GM19025 (cell line): Measurements from ENCODE around the gene PFKP.

Experiments
- ATAC-seq: cut with Tn5 transposase; IDR thresholded peaks from one replicate; pipeline ENCODE4 v1.9.1; 2021; ENCODE audit warnings: mild to moderate bottlenecking, low read depth, moderate library complexity; ENCODE audit not compliant: unreplicated experiment

PFKP gene

GRCh38 chr10:3068201-3068967 lies 1.0 kb downstream of the PFKP start:
- peak; percentile 35 for ATAC-seq

DNA sequence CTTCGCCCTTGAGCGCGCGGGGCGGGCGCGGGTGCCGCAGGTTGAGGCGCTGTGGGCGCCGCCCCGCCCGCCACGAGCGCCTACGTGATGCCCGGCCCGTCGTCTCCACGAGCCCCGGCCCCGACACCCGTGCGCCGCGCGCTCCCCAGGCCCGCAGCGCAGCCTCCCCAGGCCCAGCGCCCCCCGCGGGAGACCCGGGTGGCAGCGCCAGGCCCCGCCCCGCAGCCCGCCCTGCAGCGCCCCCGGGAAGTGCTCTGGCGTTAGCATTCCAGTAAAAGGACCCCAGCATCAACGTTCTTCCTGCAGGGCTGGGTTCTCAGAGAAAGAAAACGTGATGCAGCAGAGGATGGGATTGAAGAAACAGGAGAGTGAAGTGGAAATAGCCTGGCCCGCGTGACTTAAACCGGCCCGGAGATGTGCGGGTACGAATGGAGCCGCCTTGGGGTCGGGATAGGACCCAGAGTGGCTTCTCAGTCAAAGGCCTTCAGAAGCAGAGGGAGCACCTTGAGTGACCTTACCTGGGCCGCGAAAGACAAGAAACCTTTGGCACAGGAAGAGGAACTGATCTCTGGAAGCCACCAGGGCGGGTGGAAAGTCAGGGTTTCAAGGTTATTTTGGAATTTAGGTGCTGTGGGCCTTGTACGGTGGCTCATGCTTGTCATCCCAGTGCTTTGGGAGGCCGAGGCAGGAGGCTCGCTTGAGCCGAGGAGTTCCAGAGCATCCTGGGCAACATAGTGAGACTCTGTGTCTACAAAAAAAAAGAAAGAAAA lies 1.8 kb downstream of the PFKP start:
- peak; percentile 31 for ATAC-seq

- ATAC-seq = no peak
These were observed 2.5 kb downstream of the PFKP start for GRCh38 chr10:3069876-3070275.

DNA sequence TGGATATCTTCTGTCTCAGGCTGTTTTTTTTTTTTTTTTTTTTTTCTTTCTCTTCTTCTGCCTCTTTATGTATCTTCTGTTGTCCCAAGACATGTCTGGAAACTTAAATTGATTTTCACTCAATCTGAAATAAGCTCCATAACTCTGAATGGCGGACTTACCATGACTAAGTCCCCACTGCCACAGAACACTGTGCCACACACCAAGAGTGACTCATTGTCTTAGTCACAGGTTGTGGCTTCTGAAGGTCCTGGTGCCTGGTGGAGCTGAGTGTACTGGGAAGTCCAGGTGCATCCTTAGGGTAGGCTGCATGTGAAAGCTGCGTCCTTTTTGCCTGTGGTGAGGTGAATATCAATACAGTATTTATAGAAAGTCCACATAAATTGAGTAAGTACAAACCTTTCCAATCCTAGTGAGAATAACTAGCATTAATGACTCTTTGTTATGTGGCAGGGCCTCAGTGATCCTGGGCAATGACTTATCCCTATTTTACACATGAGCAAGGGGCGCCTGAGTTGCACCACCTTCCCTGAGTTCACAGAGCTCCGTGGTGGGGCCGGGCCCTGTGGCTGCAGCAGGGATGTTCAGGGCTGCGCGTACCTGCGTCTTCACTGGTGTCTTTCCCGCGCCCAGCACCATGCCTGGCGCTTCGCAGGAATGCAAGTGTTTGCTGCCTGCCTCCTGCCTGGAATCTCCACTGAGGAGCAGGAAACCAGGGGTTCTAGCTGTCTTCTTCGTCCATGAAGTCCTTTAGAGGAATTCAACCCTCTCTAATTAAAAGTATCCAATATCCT lies 4.3 kb downstream of the PFKP start:
- no peak for ATAC-seq

- ATAC-seq = no peak
These were observed 5.5 kb downstream of the PFKP start for GRCh38 chr10:3072641-3073360.

DNA sequence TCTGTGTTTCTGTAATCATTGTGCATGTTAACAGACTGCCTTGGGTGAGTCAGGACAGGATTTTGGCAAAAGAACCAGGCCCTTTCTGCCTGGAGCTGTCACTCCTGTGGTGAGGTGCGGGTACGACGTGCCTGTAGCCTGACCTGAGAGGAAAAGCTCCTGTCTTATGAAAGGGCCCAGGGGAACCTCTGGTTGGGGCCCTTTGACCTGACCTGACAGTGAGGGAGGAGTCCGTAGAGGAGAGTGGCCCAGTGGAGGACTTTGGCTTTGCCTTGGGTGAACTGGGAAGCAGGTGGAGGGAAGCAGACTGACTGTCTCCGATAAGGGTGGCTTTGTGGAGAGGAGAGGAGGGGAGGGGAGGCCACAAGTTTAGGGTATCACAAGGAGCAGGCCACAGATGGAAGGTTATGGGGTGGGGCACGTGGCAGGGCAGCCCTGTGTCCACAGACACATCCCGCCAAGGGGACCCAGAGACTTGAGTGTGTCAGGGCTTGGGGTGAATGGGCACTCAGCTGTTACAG lies 6.9 kb downstream of the PFKP start:
- no peak for ATAC-seq

DNA sequence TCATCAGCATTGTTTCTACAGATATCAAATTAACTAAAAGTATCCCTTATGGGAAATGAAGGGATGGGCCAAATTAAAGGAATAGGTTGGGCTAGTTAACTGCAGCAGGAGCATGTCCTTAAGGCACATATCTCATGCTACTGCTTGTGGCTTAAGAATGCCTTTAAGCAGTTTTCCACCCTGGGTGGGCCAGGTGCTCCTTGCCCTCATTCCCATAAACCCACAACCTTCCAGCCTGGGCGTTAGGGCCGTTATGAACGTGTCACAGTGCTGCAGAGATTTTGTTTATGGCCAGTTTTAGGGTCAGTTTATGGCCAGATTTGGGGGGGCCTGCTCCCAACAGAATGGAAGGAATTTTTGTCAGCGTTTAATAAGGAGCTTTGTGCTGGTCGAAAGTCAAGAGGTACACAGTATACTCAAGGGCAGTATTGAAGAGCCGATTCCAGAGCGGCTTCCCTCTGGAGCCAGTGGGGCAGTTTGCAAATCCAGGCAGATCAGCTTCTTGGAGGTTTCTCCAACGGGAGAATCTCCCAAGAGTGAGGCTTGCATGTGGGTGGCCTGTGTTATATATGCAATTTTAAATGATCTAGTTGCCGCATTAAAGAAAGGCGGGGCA lies 7.7 kb downstream of the PFKP start:
- no peak for ATAC-seq

- no peak for ATAC-seq
These were observed 8.8 kb downstream of the PFKP start for GRCh38 chr10:3076138-3076537.

GRCh38 chr10:3077509-3077908 lies 10.2 kb downstream of the PFKP start:
- ATAC-seq = no peak

DNA sequence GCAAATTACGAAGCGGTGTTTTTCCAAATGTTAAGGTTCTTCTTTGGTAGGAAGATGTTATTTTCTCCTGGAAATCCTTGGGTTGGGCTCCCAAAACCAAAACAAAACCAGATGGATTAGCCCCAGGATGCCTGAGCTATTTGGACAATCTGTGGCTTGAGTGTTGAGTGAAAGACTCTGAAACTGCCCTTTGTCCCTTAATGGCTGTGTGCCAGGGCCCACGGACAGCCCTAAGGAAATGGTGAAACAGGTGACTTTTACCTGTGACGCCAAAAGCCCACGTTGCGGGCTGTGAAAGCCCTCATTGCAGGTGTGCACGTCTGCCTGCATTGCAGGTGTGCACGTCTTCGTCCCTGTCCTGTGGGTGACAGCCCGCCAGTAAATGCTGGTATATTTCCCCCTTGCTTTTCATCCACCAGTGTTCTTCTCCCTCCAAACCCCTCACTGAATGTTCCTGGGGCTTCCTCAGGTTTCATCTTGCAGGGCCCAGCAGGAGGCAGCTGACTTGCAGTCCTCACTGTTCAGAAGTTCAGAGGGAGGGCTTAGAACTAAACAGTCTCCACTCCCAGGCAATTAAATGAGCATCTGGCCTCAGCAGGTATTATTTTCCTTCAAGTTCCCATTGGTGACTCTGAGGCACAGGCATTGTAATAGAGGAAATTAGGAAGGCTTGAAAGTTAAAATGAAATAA lies 10.7 kb downstream of the PFKP start:
- no peak for ATAC-seq

- ATAC-seq = no peak
These were observed 14.1 kb downstream of the PFKP start for GRCh38 chr10:3081383-3081981.

DNA sequence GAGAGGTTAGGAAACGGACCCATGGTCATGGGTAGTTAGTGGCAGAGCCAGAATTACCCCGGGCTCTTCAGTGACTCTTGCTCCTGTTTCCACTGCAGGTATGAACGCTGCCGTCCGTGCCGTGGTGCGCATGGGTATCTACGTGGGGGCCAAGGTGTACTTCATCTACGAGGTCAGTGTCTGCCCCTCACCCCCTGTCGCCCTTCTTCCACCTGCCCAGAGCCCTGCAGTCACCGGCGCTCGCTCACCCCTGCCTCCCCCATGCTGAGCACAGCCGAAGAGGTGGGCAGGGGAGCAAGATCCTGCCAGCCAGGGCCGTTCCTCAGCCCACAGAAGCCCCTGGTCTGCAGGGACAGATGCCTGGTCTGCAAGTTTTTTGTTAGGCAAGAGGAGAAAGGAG lies 14.9 kb downstream of the PFKP start:
- no peak for ATAC-seq

DNA sequence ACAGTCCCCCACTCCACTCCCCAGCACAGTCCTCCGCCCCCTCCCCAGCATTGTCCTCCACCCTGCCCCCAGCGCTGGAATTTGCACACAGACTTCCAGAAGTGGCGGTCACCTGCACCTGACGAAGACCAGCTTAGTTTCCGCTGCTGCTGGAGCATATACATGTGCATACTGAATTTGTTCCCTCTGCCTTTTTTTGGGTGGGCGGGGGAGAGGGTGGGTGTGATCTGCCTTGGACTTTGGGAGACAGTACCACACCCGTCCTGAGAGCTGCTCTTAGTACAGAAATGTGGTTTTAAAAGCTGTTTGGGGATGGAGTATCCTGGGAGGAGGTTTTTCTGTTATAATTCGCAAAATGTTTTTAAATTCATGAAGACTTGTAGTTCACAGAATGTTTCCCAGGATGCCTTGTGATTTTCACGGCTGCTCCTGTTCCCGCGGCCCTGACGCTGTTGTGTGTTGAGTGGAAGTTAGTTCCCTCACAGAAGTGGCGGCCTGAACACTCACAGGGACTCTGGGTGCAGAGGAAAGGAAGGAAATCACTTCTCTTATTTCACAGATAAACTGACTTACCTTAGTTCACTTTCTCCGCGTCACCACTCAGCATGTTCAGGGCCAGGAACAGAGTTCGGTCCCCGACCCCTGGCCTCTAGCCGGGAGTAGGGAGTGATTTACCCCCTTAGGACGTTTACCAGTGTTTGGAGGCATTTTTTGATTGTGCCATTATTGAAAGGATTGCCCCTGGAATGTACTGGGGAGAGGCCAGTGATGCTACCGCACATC lies 18.6 kb downstream of the PFKP start:
- ATAC-seq = no peak

DNA sequence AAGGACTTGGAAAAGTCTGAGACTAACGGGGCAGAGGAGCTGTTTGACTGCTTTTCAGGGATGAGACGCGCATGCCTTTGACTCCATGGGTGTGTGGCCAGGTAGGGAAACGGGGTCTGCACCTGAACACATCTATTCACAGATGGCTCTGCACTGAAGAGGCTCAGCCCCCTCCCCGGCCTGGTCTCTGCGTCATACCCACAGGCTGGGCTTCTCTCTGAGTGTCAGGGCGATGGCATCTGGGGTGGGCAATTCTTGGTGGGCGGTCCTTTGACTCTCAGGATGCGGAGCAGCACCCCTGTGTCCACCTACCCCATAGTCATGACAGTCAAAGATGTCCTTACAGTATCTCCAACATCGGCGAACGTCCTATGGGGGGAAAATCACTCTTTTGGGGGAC lies 23.0 kb downstream of the PFKP start:
- no peak for ATAC-seq

GRCh38 chr10:3090914-3091787 lies 23.8 kb downstream of the PFKP start:
- no peak for ATAC-seq

GRCh38 chr10:3091921-3092320 lies 24.6 kb downstream of the PFKP start:
- ATAC-seq = no peak

DNA sequence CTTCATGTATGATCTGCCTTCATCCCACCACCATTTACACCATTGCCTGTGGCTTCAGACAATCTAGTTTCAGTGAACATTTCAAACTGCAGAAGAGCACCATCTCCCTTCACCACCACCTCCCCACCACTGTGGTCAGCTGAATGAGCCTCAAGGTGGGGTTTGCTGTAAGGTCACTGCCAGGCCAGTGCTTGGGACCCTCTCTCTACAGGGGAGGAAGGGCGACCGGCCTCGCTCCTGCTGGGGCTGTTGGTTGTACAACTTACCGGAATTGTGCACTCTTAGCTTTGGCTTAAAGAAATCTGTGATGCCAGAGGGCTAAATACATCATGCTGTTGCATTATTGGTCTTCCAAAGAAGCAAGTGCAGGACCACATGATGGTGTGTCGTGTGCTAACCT lies 26.6 kb downstream of the PFKP start:
- no peak for ATAC-seq
